ENCODE results near the gene ADPRS. TPM values are rescaled to one million over a fixed set of nuclear protein-coding genes. Genes with fewer than 3 reads are reported as not detected.
A peak's percentile ranks its signal among the peaks of the same experiment; 100 is the strongest.

ADPRS gene
- total RNA-seq, 3 donors from 2014 or later = 17.8 to 24.5 (median 18.0) TPM

DNA sequence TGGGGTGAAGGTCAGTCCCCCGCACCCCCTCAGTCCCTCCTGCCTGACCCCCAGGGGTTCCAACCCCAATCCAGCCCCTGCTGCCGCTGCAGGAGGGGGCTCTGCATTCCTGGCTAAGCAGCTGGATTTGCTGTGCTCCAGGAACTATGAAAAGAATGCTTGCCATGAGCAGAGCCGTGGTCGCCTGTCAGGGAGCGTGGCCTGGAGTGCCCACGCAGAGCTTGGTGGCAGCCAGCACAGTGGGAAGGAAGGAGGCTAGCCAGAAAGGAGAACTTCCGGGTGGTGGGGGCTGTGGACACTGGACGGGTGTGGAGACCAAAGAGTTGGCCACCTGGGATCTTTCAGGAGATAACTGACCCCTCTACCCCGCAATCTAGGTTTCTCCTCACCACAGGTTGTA is 30.8 kb downstream of the ADPRS start:
- ATAC-seq = no peak

DNA sequence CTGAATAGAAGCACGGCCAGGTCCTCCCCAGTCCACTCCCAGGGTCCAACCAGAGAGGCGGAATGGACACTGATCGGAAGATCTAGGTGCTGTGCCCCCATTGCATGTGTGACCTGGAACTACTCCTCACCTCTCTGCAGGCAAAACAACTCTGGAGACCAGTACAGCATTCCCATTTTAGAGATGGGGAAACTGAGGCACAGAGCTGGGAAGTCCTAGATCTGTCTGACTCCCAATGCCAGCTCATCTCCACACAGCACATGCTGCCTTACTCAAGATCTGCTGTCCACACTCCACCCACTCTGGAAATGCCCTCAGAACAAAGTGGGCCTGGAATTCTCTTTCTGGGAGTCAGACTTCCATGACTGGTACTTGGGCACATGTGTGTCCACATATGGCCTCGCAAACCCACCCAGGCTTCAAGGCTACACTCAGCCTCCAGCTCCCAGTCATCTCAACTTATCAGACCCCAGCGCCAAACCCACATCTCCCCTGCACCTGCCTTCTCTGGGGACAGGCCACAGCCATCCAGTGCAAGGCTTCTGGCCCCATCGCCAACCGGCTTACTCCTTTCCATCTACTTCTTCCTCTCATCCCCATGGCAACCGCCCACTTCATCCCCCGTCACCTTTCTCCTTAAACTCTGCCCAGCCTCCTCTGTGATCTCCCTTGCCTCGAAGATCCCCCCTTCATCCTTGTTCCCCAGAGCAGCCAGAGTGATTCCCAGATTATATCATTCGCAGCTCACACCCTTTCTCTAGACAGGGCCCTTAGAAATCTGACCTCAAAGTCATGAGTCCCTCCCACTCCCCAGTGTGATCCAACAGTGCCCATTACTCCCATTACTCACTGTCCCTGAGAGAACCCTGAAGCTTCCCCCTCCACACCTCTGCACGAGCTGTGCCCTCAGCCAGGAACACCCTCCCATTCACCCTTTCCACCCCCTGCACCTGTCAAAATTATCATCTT is 33.7 kb downstream of the ADPRS start:
- no peak for DNase-seq
- Histone ChIP-seq H3K9me3 (no peaks in the 10 kb centered on the region), H3K4me1 (ENCODE audit: low read depth) (peaks cover 8% of the 10 kb centered on the region), H3K4me3 (no peak overlapping the region), H3K36me3 (ENCODE audit: low read depth) (no peaks in the 10 kb centered on the region)
- TF ChIP-seq, protein P1, sequence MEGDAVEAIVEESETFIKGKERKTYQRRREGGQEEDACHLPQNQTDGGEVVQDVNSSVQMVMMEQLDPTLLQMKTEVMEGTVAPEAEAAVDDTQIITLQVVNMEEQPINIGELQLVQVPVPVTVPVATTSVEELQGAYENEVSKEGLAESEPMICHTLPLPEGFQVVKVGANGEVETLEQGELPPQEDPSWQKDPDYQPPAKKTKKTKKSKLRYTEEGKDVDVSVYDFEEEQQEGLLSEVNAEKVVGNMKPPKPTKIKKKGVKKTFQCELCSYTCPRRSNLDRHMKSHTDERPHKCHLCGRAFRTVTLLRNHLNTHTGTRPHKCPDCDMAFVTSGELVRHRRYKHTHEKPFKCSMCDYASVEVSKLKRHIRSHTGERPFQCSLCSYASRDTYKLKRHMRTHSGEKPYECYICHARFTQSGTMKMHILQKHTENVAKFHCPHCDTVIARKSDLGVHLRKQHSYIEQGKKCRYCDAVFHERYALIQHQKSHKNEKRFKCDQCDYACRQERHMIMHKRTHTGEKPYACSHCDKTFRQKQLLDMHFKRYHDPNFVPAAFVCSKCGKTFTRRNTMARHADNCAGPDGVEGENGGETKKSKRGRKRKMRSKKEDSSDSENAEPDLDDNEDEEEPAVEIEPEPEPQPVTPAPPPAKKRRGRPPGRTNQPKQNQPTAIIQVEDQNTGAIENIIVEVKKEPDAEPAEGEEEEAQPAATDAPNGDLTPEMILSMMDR (IDR thresholded peaks at IDR 0.05) = no peak
- intact Hi-C loops (cut with DNase I, micrococcal nuclease) = no loop called here
- no peak for ATAC-seq

More for the DNA sequence above, 30.8 kb downstream of the ADPRS start:
- Histone ChIP-seq H3K4me1 (ENCODE audit: low read depth) (peaks cover 3% of the 10 kb centered on the region), H3K9me3 (no peaks in the 10 kb centered on the region), H3K4me3 (no peak overlapping the region), H3K36me3 (ENCODE audit: low read depth) (no peaks in the 10 kb centered on the region)
- TF ChIP-seq, protein P1 (IDR thresholded peaks at IDR 0.05) = no peak
- intact Hi-C loops (cut with DNase I, micrococcal nuclease) = no loop called here
- no peak for DNase-seq

DNA sequence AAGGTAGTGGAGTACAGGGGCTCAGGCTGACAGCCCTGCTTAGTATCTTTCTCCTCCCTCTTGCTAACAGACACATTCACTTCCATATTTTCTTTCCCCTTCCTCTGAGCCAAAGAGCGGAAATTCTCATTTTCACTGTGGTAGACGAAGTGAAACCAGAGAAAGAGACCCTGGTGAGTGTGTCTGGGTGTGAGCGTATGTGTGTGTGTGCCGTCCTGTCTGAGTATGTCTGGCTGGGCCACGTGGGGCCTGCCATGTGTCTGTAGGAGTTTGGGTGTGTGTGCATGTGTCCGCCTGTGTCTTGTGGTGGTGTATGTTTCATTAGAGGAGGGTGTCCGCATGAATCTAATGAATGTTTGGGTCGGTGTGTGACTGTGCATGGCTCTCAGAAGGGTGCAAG is 34.7 kb downstream of the ADPRS start:
- peak; percentile 52 for ATAC-seq

DNA sequence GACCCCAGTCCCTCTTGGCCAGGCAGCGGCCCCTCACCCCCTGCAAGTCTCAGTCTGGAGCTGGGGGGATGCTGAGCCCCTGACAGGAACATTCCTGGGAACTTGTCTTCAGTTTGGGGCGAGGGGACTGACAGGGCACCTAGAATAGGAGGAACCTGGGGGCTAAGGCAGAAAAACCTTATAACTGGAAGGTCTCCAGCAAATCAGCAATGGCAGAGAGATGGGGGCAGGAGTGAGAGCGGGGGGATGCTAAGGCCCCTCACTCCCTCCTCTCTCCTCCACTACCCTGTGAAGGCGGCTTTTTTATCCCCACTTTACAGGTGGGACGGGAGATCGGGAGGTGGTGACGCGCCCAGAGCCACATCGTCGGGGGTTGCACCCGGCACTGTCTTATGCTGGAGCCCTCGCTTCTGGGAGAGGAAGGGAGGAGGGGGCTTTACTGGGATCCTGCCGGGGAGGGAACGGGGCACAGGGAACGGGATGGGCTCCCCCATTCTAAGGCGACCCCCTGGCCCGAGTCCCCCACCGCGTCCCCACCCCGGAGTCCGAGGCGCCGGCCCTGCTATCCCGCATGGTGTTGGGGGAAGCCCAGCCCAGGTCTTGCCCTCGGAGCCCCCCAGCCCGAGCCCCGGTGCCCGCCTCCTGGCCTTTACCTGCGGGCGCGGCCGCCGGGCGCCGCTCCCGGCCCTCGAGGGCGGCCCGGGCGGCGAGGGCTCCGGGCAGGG is 35.9 kb downstream of the ADPRS start:
- H3K36me3 ChIP-seq (ENCODE audit: low read depth) = no peaks in the 10 kb centered on the region
- no peak overlapping the region for H3K4me3 ChIP-seq
- no peaks in the 10 kb centered on the region for H3K9me3 ChIP-seq
- TF ChIP-seq, protein P1 (IDR thresholded peaks at IDR 0.05) = no peak
- no peak for ATAC-seq
- intact Hi-C loops (cut with DNase I, micrococcal nuclease) = no loop called here
- peaks cover 8% of the 10 kb centered on the region for H3K4me1 ChIP-seq (ENCODE audit: low read depth)
- no peak for DNase-seq

More for the DNA sequence above, 34.7 kb downstream of the ADPRS start:
- Histone ChIP-seq H3K4me1 (ENCODE audit: low read depth) (peaks cover 8% of the 10 kb centered on the region), H3K4me3 (no peak overlapping the region), H3K9me3 (no peaks in the 10 kb centered on the region), H3K36me3 (ENCODE audit: low read depth) (no peaks in the 10 kb centered on the region)
- intact Hi-C loops (cut with DNase I, micrococcal nuclease) = no loop called here
- DNase-seq = peak in 1 of 3 donors; percentile 37
- TF ChIP-seq, protein P1 (IDR thresholded peaks at IDR 0.05) = no peak

DNA sequence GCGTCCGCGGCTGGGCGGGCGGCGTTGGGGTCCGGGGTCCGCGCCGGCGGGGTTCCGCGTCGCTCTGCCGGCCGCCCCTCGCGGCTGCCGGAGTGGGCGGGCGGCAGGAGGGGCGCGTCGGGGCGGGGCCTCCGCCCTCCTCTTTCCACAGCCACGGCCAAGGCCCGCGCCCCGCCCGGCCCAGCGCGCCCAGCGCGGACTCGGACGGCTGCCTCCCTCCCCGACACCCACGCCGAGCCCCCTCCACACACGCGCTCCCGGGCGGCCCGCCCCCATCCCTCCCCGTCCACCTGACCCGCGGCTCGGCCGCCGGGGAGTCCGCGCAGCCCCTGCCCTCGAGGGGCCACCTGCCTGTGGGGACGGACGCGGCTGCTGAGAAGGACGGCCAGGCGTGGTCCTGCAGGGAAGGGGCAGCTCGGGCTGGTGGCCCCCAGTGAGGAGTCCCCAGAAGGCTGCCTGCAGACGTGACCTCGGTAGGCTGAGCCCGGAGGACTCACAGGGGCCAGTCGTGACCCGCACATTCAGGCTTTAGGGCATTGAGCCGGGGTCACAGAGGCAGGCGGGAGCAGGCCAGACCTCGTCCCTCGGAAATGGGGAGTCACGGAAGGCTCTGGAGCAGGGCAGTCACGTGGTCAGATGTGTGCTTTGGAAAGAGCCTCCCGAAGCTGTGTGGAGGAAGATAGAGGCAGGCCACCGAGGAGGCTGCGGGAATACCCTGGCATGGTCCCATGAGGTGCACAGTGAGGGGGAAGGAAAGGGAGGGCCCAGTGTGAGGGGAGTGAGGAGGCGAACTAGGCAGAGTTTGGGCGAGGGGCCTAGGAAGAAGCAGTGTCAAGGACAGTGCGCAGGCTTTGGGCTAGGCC is 36.7 kb downstream of the ADPRS start, which contains the start of gene COL8A2:
COL8A2 (minus strand) TSS at position 94 of the 863 bp plus-strand sequence. CDS start 24,980 bp downstream, outside the sequence.
- TF ChIP-seq, protein P1 (IDR thresholded peaks at IDR 0.05) = no peak
- Histone ChIP-seq H3K36me3 (ENCODE audit: low read depth) (no peaks in the 10 kb centered on the region), H3K9me3 (no peaks in the 10 kb centered on the region), H3K4me3 (no peak within 1 kb of the TSS), H3K4me1 (ENCODE audit: low read depth) (peaks cover 8% of the 10 kb centered on the region)
- DNase-seq (no peak), ATAC-seq (peak; percentile 43)
- intact Hi-C loops (cut with DNase I, micrococcal nuclease) = no loop called here

All from mucosa of descending colon (tissue), 3 donors.